HG02678 (cell line): ENCODE results near the gene TRAPPC13.
A peak's percentile ranks its signal among the peaks of the same experiment; 100 is the strongest.
"Not testable (repeated sequence)": the region's sequence is repeated elsewhere in the genome, so short reads cannot be mapped to it uniquely, and the experiment has no call there.

ENCODE experiments used
- ATAC-seq: cut with Tn5 transposase; IDR thresholded peaks from one replicate; pipeline ENCODE4 v1.9.1; 2021; ENCODE audit warnings: mild to moderate bottlenecking, moderate library complexity; ENCODE audit not compliant: unreplicated experiment

The TRAPPC13 gene

GRCh38 chr5:65624571-65625555 lies at the start of gene TRAPPC13, which contains the start of gene SHLD3:
Gene TRAPPC13, plus strand, starts transcription at chr5:65625027. Its CDS starts 34 bp downstream, at chr5:65625061.
Gene SHLD3, plus strand, starts transcription at chr5:65625027. Its CDS starts 4,561 bp downstream, at chr5:65629588.
- peak; percentile 72 for ATAC-seq

GRCh38 chr5:65577141-65577540 lies 47.7 kb upstream of the TRAPPC13 start:
- no peak for ATAC-seq

GRCh38 chr5:65588694-65589093 lies 36.1 kb upstream of the TRAPPC13 start:
- no peak for ATAC-seq

GRCh38 chr5:65601761-65602160 lies 23.1 kb upstream of the TRAPPC13 start:
- not testable (repeated sequence) for ATAC-seq

- ATAC-seq, result no peak
Measured at GRCh38 chr5:65611524-65611923, 13.3 kb upstream of the TRAPPC13 start.

GRCh38 chr5:65612298-65612907 lies 12.4 kb upstream of the TRAPPC13 start:
- ATAC-seq, result no peak

GRCh38 chr5:65620021-65620420 lies 4.8 kb upstream of the TRAPPC13 start:
- ATAC-seq, result no peak

- ATAC-seq, result not testable (repeated sequence)
Measured at GRCh38 chr5:65621961-65622360, 2.9 kb upstream of the TRAPPC13 start.

GRCh38 chr5:65623482-65623881 lies 1.3 kb upstream of the TRAPPC13 start:
- ATAC-seq, result no peak

- peak; percentile 93 for ATAC-seq
Measured at GRCh38 chr5:65624025-65624570, 729 bp upstream of the TRAPPC13 start, which contains the start of gene TRIM23. Gene TRIM23, minus strand, starts transcription at chr5:65624333. Its CDS starts 59 bp downstream, at chr5:65624274.

- no peak for ATAC-seq
Measured at GRCh38 chr5:65625743-65626142, 916 bp downstream of the TRAPPC13 start.

GRCh38 chr5:65630981-65631380 lies 6.2 kb downstream of the TRAPPC13 start:
- ATAC-seq, result no peak

- no peak for ATAC-seq
Measured at GRCh38 chr5:65640240-65640639, 15.4 kb downstream of the TRAPPC13 start.

GRCh38 chr5:65646938-65647337 lies 22.1 kb downstream of the TRAPPC13 start:
- no peak for ATAC-seq

GRCh38 chr5:65647941-65648340 lies 23.1 kb downstream of the TRAPPC13 start:
- no peak for ATAC-seq

- ATAC-seq, result no peak
Measured at GRCh38 chr5:65651144-65651543, 26.3 kb downstream of the TRAPPC13 start.

GRCh38 chr5:65654713-65655112 lies 29.9 kb downstream of the TRAPPC13 start:
- ATAC-seq, result no peak

- no peak for ATAC-seq
Measured at GRCh38 chr5:65663804-65664521, 39.1 kb downstream of the TRAPPC13 start.

GRCh38 chr5:65668696-65669095 lies 43.9 kb downstream of the TRAPPC13 start:
- no peak for ATAC-seq

- ATAC-seq, result no peak
Measured at GRCh38 chr5:65672796-65673195, 48.0 kb downstream of the TRAPPC13 start.

- ATAC-seq, result no peak
Measured at GRCh38 chr5:65674749-65675148, 49.9 kb downstream of the TRAPPC13 start.
